Measurements from ENCODE around the gene ETS1. TPM values are rescaled to one million over a fixed set of nuclear protein-coding genes. Genes with fewer than 3 reads are reported as not detected.
A peak's percentile ranks its signal among the peaks of the same experiment; 100 is the strongest.

ETS1 gene
- total and polyA plus RNA-seq, 2 experiments from 2014 or later: 6.7 to 21.8 TPM

DNA sequence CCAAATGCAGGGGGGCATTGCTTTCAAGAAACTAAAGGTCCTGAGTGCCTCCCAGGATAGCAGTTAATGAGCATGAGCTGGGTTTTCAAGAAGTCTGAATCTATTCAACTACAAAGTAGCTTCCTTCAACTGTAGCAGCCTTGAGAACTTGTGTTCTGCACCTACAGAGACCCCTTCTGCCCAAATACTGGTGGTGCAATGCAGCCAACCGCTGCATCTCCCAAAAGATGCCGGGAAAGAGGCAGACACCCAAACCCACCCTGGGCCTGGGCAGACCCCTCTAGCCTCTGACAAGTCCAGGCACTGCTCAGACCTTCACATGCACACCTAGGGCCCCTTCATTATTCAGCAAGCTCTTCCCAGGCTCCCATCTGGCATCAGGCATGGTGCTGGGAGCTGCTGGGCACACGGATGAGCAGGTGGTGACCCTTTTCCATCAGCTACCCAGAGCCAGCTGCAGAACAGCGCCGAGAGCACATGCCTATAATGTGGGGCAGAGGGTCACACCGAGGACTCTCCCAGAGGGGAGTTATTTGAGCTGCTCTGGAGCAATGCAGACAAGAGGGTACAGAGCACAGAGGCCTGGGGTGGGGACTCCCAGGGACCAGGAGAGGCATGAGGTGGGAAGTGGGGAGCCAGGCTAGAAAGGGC is 44.9 kb upstream of the ETS1 start:
- no peak overlapping the region for H3K4me3 ChIP-seq
- H3K27ac ChIP-seq: no peak overlapping the region
- H3K9me2 ChIP-seq (replicated peaks; ENCODE audit: insufficient read depth): no peaks in the 10 kb centered on the region
- H3K4me2 ChIP-seq: no peak overlapping the region
- peak; percentile 68 for DNase-seq (ENCODE audit: low spot score)
- WGBS (ENCODE audit: low lambda C conversion rate, missing lambda C conversion rate): 56% methylated on average over 6 of the region's 6 CpGs
- H4K20me1 ChIP-seq (ENCODE audit: insufficient read depth, poor library complexity, severe bottlenecking): no peaks in the 10 kb centered on the region
- peaks cover 9% of the 10 kb centered on the region for H3K4me1 ChIP-seq (ENCODE audit: insufficient read depth)
- no peak overlapping the region for H2AFZ ChIP-seq
- H3K27me3 ChIP-seq: no peaks in the 10 kb centered on the region
- no peaks in the 10 kb centered on the region for H3K9me3 ChIP-seq (ENCODE audit: low read depth)
- H3K79me2 ChIP-seq: no peaks in the 10 kb centered on the region
- no peak for TF ChIP-seq EZH2 (IDR thresholded peaks at IDR 0.05; ENCODE audit: borderline replicate concordance)
- peak; percentile 66 for TF ChIP-seq CTCF (IDR thresholded peaks at IDR 0.05; ENCODE audit: poor library complexity)
- no peaks in the 10 kb centered on the region for H3K36me3 ChIP-seq (replicated peaks; ENCODE audit: insufficient read depth, low read depth)

- no peaks in the 10 kb centered on the region for H4K20me1 ChIP-seq (ENCODE audit: insufficient read depth, poor library complexity, severe bottlenecking)
- no peaks in the 10 kb centered on the region for H3K27me3 ChIP-seq
- H3K9me3 ChIP-seq (ENCODE audit: low read depth): no peaks in the 10 kb centered on the region
- no peak overlapping the region for H2AFZ ChIP-seq
- no peak overlapping the region for H3K27ac ChIP-seq
- no peaks in the 10 kb centered on the region for H3K36me3 ChIP-seq (replicated peaks; ENCODE audit: insufficient read depth, low read depth)
- H3K4me1 ChIP-seq (ENCODE audit: insufficient read depth): peaks cover 9% of the 10 kb centered on the region
- 40% methylated on average over 12 of the region's 12 CpGs for WGBS (ENCODE audit: low lambda C conversion rate, missing lambda C conversion rate)
- H3K9me2 ChIP-seq (replicated peaks; ENCODE audit: insufficient read depth): no peaks in the 10 kb centered on the region
- no peak overlapping the region for H3K4me2 ChIP-seq
- TF ChIP-seq CTCF (IDR thresholded peaks at IDR 0.05; ENCODE audit: poor library complexity) (peak; percentile 86), EZH2phosphoT487 (IDR thresholded peaks at IDR 0.05; ENCODE audit: low read depth, severe bottlenecking, unreplicated experiment) (no peak), EZH2 (IDR thresholded peaks at IDR 0.05; ENCODE audit: borderline replicate concordance) (no peak)
- H3K79me2 ChIP-seq: no peaks in the 10 kb centered on the region
- H3K4me3 ChIP-seq: no peak overlapping the region
- DNase-seq (ENCODE audit: low spot score): peak; percentile 91
These were observed 43.2 kb upstream of the ETS1 start for GRCh38 chr11:128630367-128631230.

- H4K20me1 ChIP-seq (ENCODE audit: insufficient read depth, poor library complexity, severe bottlenecking): no peaks in the 10 kb centered on the region
These were observed 42.3 kb upstream of the ETS1 start for GRCh38 chr11:128629516-128630106.

More at GRCh38 chr11:128629516-128630106, 42.3 kb upstream of the ETS1 start:
- H3K9me3 ChIP-seq (ENCODE audit: low read depth): no peaks in the 10 kb centered on the region
- TF ChIP-seq EZH2phosphoT487 (IDR thresholded peaks at IDR 0.05; ENCODE audit: low read depth, severe bottlenecking, unreplicated experiment) (no peak), CTCF (IDR thresholded peaks at IDR 0.05; ENCODE audit: poor library complexity) (no peak), EZH2 (IDR thresholded peaks at IDR 0.05; ENCODE audit: borderline replicate concordance) (no peak)
- no peaks in the 10 kb centered on the region for H3K27me3 ChIP-seq
- no peaks in the 10 kb centered on the region for H3K9me2 ChIP-seq (replicated peaks; ENCODE audit: insufficient read depth)
- no peaks in the 10 kb centered on the region for H3K79me2 ChIP-seq
- H3K4me2 ChIP-seq: no peak overlapping the region
- WGBS (ENCODE audit: low lambda C conversion rate, missing lambda C conversion rate): 57% methylated on average over 6 of the region's 6 CpGs
- no peak overlapping the region for H3K27ac ChIP-seq
- H3K4me1 ChIP-seq (ENCODE audit: insufficient read depth): peaks cover 9% of the 10 kb centered on the region
- no peaks in the 10 kb centered on the region for H3K36me3 ChIP-seq (replicated peaks; ENCODE audit: insufficient read depth, low read depth)
- no peak for DNase-seq (ENCODE audit: low spot score)
- no peak overlapping the region for H2AFZ ChIP-seq
- H3K4me3 ChIP-seq: no peak overlapping the region
